NCI-H526 (cell line): Measurements from ENCODE around the gene VWA3B.
"Not testable (repeated sequence)": the region's sequence is repeated elsewhere in the genome, so short reads cannot be mapped to it uniquely, and the experiment has no call there.

Experiments
- DNase-seq, 2 experiments: peaks; one replicate each; lab custom pipeline; 2025; lab: John Stamatoyannopoulos, UW

VWA3B gene

GRCh38 chr2:98130073-98130472, 43.1 kb downstream of the VWA3B start:
- not testable (repeated sequence) for DNase-seq

- DNase-seq: no peak
Measured at GRCh38 chr2:98134172-98135005, 47.4 kb downstream of the VWA3B start.

- no peak for DNase-seq
Measured at GRCh38 chr2:98137196-98137595, 50.2 kb downstream of the VWA3B start.

- not testable (repeated sequence) for DNase-seq
Measured at GRCh38 chr2:98138978-98139377, 52.0 kb downstream of the VWA3B start.

- DNase-seq: no peak
Measured at GRCh38 chr2:98140210-98140609, 53.2 kb downstream of the VWA3B start.

- no peak for DNase-seq
Measured at GRCh38 chr2:98142106-98142791, 55.3 kb downstream of the VWA3B start.

GRCh38 chr2:98145070-98145469, 58.1 kb downstream of the VWA3B start:
- no peak for DNase-seq

- not testable (repeated sequence) for DNase-seq
Measured at GRCh38 chr2:98147900-98148299, 60.9 kb downstream of the VWA3B start.

- no peak for DNase-seq
Measured at GRCh38 chr2:98148595-98149332, 61.8 kb downstream of the VWA3B start.

GRCh38 chr2:98149333-98149697, 62.3 kb downstream of the VWA3B start:
- DNase-seq: no peak

GRCh38 chr2:98153481-98153880, 66.5 kb downstream of the VWA3B start:
- DNase-seq: no peak

GRCh38 chr2:98155291-98155690, 68.3 kb downstream of the VWA3B start:
- no peak for DNase-seq

GRCh38 chr2:98155716-98156115, 68.7 kb downstream of the VWA3B start:
- DNase-seq: no peak

- DNase-seq: no peak
Measured at GRCh38 chr2:98156304-98156703, 69.3 kb downstream of the VWA3B start.

GRCh38 chr2:98157557-98157956, 70.6 kb downstream of the VWA3B start:
- no peak for DNase-seq

GRCh38 chr2:98158305-98158704, 71.3 kb downstream of the VWA3B start:
- DNase-seq: no peak

GRCh38 chr2:98160554-98160953, 73.6 kb downstream of the VWA3B start:
- no peak for DNase-seq

- DNase-seq: no peak
Measured at GRCh38 chr2:98161186-98161585, 74.2 kb downstream of the VWA3B start.

- DNase-seq: no peak
Measured at GRCh38 chr2:98164256-98164655, 77.3 kb downstream of the VWA3B start.

GRCh38 chr2:98165516-98166071, 78.6 kb downstream of the VWA3B start:
- DNase-seq: no peak

GRCh38 chr2:98167916-98168315, 80.9 kb downstream of the VWA3B start:
- no peak for DNase-seq

- no peak for DNase-seq
Measured at GRCh38 chr2:98170076-98170475, 83.1 kb downstream of the VWA3B start.
